GM12864 (cell line): ENCODE results near the gene SSH2.

Experiments used
- DNase-seq: peaks from one replicate; pipeline ENCODE4 v3.0.0-alpha.2; 2011; ENCODE audit warnings: low read depth
- H3K4me3 ChIP-seq: 2 replicates; pipeline ENCODE4 v1.5.1; 2011; ENCODE audit warnings: mild to moderate bottlenecking, low read depth, low read length, control low read depth
- CTCF ChIP-seq: IDR thresholded peaks from 2 replicates; pipeline ENCODE4 v1.5.1; 2011; ENCODE audit warnings: low read depth, mild to moderate bottlenecking, moderate library complexity, low read length, control low read depth, inconsistent platforms; ENCODE audit errors: missing control alignments

The SSH2 gene

GRCh38 chr17:29847527-29848400 lies 82.3 kb downstream of the SSH2 start:
- TF ChIP-seq CTCF, result no peak
- no peak for DNase-seq
- H3K4me3 ChIP-seq, result no peak overlapping the region

- DNase-seq, result no peak
- TF ChIP-seq CTCF, result no peak
Measured at GRCh38 chr17:29847118-29847517, 82.9 kb downstream of the SSH2 start.

GRCh38 chr17:29846298-29846697 lies 83.7 kb downstream of the SSH2 start:
- no peak for DNase-seq
- no peak for TF ChIP-seq CTCF
- no peak overlapping the region for H3K4me3 ChIP-seq

More at GRCh38 chr17:29847118-29847517, 82.9 kb downstream of the SSH2 start:
- H3K4me3 ChIP-seq, result no peak overlapping the region

GRCh38 chr17:29844339-29845048 lies 85.5 kb downstream of the SSH2 start:
- no peak for DNase-seq
- no peak overlapping the region for H3K4me3 ChIP-seq
- no peak for TF ChIP-seq CTCF

- no peak for TF ChIP-seq CTCF
- DNase-seq, result no peak
- H3K4me3 ChIP-seq, result no peak overlapping the region
Measured at GRCh38 chr17:29840884-29841283, 89.1 kb downstream of the SSH2 start.

GRCh38 chr17:29839656-29840055 lies 90.4 kb downstream of the SSH2 start:
- no peak for DNase-seq
- H3K4me3 ChIP-seq, result no peak overlapping the region
- TF ChIP-seq CTCF, result no peak
